Panc1 (cell line): ENCODE data around the gene DAPK1. TPM values are rescaled to one million over a fixed set of nuclear protein-coding genes. Genes with fewer than 3 reads are reported as not detected.

Source experiments
- ATAC-seq: fragments of 200-7000 bp; cut with Tn5 transposase; 2 replicates; pipeline ENCODE4 v1.9.1; 2020; ENCODE audit warnings: mild to moderate bottlenecking, moderate library complexity
- BruUV-seq: library from RNA; stranded (reverse); fragments of 400-500 nt; replicated peaks from 2 replicates; lab custom pipeline; 2021; lab: Mats Ljungman, UMichigan
- CTCF ChIA-PET: fragments of 300-600 bp; sonication (Branson Sonifier 250); formaldehyde crosslinking; loops from one replicate; lab custom pipeline; 2022; ENCODE audit warnings: antibody characterized with exemption; lab: Charles Lee
- POLR2A ChIA-PET: fragments of 300-600 bp; sonication (Branson Sonifier 250); formaldehyde crosslinking; loops from one replicate; lab custom pipeline; 2022; ENCODE audit warnings: antibody characterized with exemption; lab: Charles Lee
- DNase-seq: peaks from one replicate; pipeline ENCODE4 v3.0.0-alpha.2; 2010; ENCODE audit warnings: low read depth, low spot score
- H3K27ac ChIP-seq: 2 replicates; pipeline ENCODE4 v1.5.1; 2011; ENCODE audit warnings: mild to moderate bottlenecking, low read length, inconsistent platforms
- H3K27me3 ChIP-seq: fragments of 200-500 bp; sonication (Bioruptor generic); 2 replicates; pipeline ENCODE4 v1.6.0; 2014; ENCODE audit warnings: low read length, inconsistent platforms; ENCODE audit not compliant: control insufficient read depth, insufficient read depth
- H3K36me3 ChIP-seq: fragments of 200-500 bp; sonication (Bioruptor generic); 2 replicates; pipeline ENCODE4 v1.5.1; 2014; ENCODE audit warnings: inconsistent platforms, mild to moderate bottlenecking, low read length, moderate library complexity; ENCODE audit not compliant: control insufficient read depth, insufficient read depth
- H3K4me1 ChIP-seq: 2 replicates; pipeline ENCODE4 v1.5.1; 2011; ENCODE audit warnings: inconsistent platforms, mild to moderate bottlenecking, low read length, moderate library complexity; ENCODE audit not compliant: control insufficient read depth, insufficient read depth
- H3K4me3 ChIP-seq, 2 experiments: 2 replicates each; pipeline ENCODE4 v1.5.1; 2011 to 2012; ENCODE audit warnings: low read depth in 2 of 2, low read length in 2 of 2, mild to moderate bottlenecking in 2 of 2, inconsistent platforms in 1 of 2, moderate library complexity in 1 of 2
- H3K9me3 ChIP-seq: fragments of 200-500 bp; sonication (Bioruptor generic); 2 replicates; pipeline ENCODE4 v1.5.1; 2014; ENCODE audit warnings: low read depth, mild to moderate bottlenecking, inconsistent platforms, low read length, moderate library complexity; ENCODE audit not compliant: control insufficient read depth, insufficient read depth
- POLR2AphosphoS5 ChIP-seq: IDR thresholded peaks from 2 replicates; pipeline ENCODE4 v1.6.1; 2012; ENCODE audit warnings: mild to moderate bottlenecking, low read depth, low read length, moderate library complexity
- SIN3A ChIP-seq: IDR thresholded peaks from 2 replicates; pipeline ENCODE4 v1.6.1; 2012; ENCODE audit warnings: low read depth, mild to moderate bottlenecking, low read length, moderate library complexity, borderline replicate concordance; ENCODE audit not compliant: insufficient read depth
- TCF7L2 ChIP-seq: IDR thresholded peaks from 2 replicates; pipeline ENCODE4 v1.6.1; 2011; ENCODE audit warnings: mild to moderate bottlenecking, low read depth, low read length, inconsistent platforms
- in situ Hi-C: cut with HindIII; loops from 2 replicates; pipeline ENCODE4 v1.10.0; 2016; ENCODE audit warnings: low sequenced_read_pairs, low pct_unique_long_range_greater_than_20kb
- intact Hi-C: fragments of 100-400 bp; cut with micrococcal nuclease; formaldehyde crosslinking; loops from one replicate; pipeline ENCODE4 v1.10.0; 2022; ENCODE audit not compliant: unreplicated experiment
- total RNA-seq: library from RNA; stranded (reverse); gene quantifications from one replicate; pipeline ENCODE4 v1.2.1, GENCODE V29; 2021; ENCODE audit not compliant: unreplicated experiment
- TF ChIP-seq, protein P1 (sequence below): fragments of 450-650 bp; IDR thresholded peaks from 2 replicates; pipeline ENCODE4 v1.5.1; 2017; ENCODE audit warnings: mild to moderate bottlenecking
- TF ChIP-seq, protein P2 (sequence below), 2 experiments: IDR thresholded peaks; 2 replicates each; pipeline ENCODE4 v1.6.1; 2011 to 2012; ENCODE audit warnings: low read depth in 2 of 2, control low read depth in 1 of 2, low read length in 1 of 2, mild to moderate bottlenecking in 1 of 2, moderate library complexity in 1 of 2; ENCODE audit not compliant: insufficient read depth in 1 of 2

DAPK1 gene
- total RNA-seq, 1 experiment from 2014 or later = 0.87 TPM

DNA sequence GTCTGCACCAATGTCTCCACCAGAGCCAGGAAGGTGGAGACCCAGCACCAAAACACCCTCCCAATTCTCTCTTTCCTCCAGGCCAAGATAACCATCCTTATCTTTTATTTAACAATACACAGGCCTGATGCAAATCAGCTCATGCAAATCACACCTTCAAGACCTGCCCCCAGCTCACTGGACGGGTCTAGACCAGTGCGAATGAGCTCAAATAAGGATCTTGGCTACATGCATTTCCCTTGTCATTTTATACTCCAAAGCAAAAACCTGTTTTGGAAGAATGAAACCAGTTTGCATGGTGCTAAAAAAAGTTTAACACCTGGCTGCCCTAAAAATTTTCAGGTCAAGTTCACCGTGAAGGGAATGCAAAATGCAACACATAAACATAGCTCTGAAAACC is 31.9 kb upstream of the DAPK1 start:
- POLR2A ChIA-PET = no interaction called here

DNA sequence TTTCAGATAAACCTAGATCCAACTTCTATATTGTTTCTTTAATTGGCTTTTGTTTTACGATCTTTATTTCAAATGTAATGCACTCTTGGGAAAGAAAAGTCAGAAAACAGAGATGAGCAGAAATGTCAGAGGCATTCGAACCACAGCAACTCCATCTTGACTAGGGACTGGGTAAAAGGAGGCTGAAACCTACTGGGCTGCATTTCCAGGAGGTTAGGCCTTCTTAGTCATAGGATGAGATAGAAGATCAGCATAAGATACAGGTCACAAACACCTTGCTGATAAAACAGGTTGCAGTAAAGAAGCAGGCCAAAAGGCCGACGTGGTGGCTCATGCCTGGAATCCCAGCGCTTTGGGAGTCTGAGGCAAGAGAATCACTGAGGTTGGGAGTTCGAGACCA is 30.5 kb upstream of the DAPK1 start:
- H3K4me1 ChIP-seq = no peaks in the 10 kb centered on the region
- in situ Hi-C loops = no loop called here
- intact Hi-C loops = no loop called here
- TF ChIP-seq SIN3A (no peak), POLR2AphosphoS5 (no peak), TCF7L2 (no peak)
- TF ChIP-seq, protein P1, sequence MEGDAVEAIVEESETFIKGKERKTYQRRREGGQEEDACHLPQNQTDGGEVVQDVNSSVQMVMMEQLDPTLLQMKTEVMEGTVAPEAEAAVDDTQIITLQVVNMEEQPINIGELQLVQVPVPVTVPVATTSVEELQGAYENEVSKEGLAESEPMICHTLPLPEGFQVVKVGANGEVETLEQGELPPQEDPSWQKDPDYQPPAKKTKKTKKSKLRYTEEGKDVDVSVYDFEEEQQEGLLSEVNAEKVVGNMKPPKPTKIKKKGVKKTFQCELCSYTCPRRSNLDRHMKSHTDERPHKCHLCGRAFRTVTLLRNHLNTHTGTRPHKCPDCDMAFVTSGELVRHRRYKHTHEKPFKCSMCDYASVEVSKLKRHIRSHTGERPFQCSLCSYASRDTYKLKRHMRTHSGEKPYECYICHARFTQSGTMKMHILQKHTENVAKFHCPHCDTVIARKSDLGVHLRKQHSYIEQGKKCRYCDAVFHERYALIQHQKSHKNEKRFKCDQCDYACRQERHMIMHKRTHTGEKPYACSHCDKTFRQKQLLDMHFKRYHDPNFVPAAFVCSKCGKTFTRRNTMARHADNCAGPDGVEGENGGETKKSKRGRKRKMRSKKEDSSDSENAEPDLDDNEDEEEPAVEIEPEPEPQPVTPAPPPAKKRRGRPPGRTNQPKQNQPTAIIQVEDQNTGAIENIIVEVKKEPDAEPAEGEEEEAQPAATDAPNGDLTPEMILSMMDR = no peak
- TF ChIP-seq, protein P2, sequence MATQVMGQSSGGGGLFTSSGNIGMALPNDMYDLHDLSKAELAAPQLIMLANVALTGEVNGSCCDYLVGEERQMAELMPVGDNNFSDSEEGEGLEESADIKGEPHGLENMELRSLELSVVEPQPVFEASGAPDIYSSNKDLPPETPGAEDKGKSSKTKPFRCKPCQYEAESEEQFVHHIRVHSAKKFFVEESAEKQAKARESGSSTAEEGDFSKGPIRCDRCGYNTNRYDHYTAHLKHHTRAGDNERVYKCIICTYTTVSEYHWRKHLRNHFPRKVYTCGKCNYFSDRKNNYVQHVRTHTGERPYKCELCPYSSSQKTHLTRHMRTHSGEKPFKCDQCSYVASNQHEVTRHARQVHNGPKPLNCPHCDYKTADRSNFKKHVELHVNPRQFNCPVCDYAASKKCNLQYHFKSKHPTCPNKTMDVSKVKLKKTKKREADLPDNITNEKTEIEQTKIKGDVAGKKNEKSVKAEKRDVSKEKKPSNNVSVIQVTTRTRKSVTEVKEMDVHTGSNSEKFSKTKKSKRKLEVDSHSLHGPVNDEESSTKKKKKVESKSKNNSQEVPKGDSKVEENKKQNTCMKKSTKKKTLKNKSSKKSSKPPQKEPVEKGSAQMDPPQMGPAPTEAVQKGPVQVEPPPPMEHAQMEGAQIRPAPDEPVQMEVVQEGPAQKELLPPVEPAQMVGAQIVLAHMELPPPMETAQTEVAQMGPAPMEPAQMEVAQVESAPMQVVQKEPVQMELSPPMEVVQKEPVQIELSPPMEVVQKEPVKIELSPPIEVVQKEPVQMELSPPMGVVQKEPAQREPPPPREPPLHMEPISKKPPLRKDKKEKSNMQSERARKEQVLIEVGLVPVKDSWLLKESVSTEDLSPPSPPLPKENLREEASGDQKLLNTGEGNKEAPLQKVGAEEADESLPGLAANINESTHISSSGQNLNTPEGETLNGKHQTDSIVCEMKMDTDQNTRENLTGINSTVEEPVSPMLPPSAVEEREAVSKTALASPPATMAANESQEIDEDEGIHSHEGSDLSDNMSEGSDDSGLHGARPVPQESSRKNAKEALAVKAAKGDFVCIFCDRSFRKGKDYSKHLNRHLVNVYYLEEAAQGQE (IDR thresholded peaks at IDR 0.05; ENCODE audit: insufficient read depth in 1 of 2, low read depth in 2 of 2, low read length in 1 of 2) = no peak
- H3K36me3 ChIP-seq = no peaks in the 10 kb centered on the region
- no peaks in the 10 kb centered on the region for H3K27me3 ChIP-seq
- POLR2A ChIA-PET = interaction anchor here (0.7 kb wide), 1 partner anchor 134 kb away, joined by 16 read pairs; no protein-coding TSS in a partner anchor
- DNase-seq = no peak
- no peak overlapping the region for H3K27ac ChIP-seq
- H3K9me3 ChIP-seq = no peaks in the 10 kb centered on the region
- no TSS peak for BruUV-seq
- no peak for ATAC-seq
- H3K4me3 ChIP-seq = no peak overlapping the region
- CTCF ChIA-PET = no interaction called here

More for the DNA sequence above, 31.9 kb upstream of the DAPK1 start:
- H3K4me1 ChIP-seq = no peaks in the 10 kb centered on the region
- no peak overlapping the region for H3K4me3 ChIP-seq
- TF ChIP-seq, protein P2 (IDR thresholded peaks at IDR 0.05; ENCODE audit: insufficient read depth in 1 of 2, low read depth in 2 of 2, low read length in 1 of 2) = no peak
- DNase-seq (no peak), ATAC-seq (no peak)
- intact Hi-C loops = no loop called here
- no peaks in the 10 kb centered on the region for H3K9me3 ChIP-seq
- in situ Hi-C loops = no loop called here
- BruUV-seq = no TSS peak
- no peak overlapping the region for H3K27ac ChIP-seq
- no peaks in the 10 kb centered on the region for H3K27me3 ChIP-seq
- H3K36me3 ChIP-seq = no peaks in the 10 kb centered on the region
- CTCF ChIA-PET = no interaction called here
